Skin of body (tissue), 2 donors: ENCODE measurements around the gene FCHSD2. TPM values are rescaled to one million over a fixed set of nuclear protein-coding genes. Genes with fewer than 3 reads are reported as not detected.
A peak's percentile ranks its signal among the peaks of the same experiment; 100 is the strongest.
"Not testable (repeated sequence)": the region's sequence is repeated elsewhere in the genome, so short reads cannot be mapped to it uniquely, and the experiment has no call there.

Experiments used
- DNase-seq: peaks from one replicate; lab custom pipeline; 2025; lab: John Stamatoyannopoulos, UW
- total RNA-seq: library from RNA; depleted of rRNA; stranded (reverse); fragments of >200 nt; gene quantifications from one replicate; pipeline ENCODE4 v1.2.3, GENCODE V29; 2014

Gene FCHSD2
- total RNA-seq, 1 donor from 2014 or later, result 18.7 TPM

GRCh38 chr11:72885749-72886609 lies 256.1 kb downstream of the FCHSD2 start:
- DNase-seq, result no peak

- DNase-seq, result no peak
These were observed 266.0 kb downstream of the FCHSD2 start for GRCh38 chr11:72876147-72876546.

- DNase-seq, result no peak
These were observed 266.4 kb downstream of the FCHSD2 start for GRCh38 chr11:72875736-72876135.

GRCh38 chr11:72872012-72872411 lies 270.1 kb downstream of the FCHSD2 start:
- DNase-seq, result no peak

- DNase-seq, result peak; percentile 54
These were observed 271.0 kb downstream of the FCHSD2 start for GRCh38 chr11:72871119-72871518.

- no peak for DNase-seq
These were observed 272.3 kb downstream of the FCHSD2 start for GRCh38 chr11:72869831-72870230.

GRCh38 chr11:72867970-72868369 lies 274.1 kb downstream of the FCHSD2 start:
- DNase-seq, result no peak

GRCh38 chr11:72864702-72865655 lies 277.1 kb downstream of the FCHSD2 start:
- peak; percentile 93 for DNase-seq

- no peak for DNase-seq
These were observed 278.2 kb downstream of the FCHSD2 start for GRCh38 chr11:72863916-72864315.

- DNase-seq, result no peak
These were observed 279.0 kb downstream of the FCHSD2 start for GRCh38 chr11:72863091-72863490.

- no peak for DNase-seq
These were observed 281.5 kb downstream of the FCHSD2 start for GRCh38 chr11:72860592-72860991.

GRCh38 chr11:72860010-72860409 lies 282.1 kb downstream of the FCHSD2 start:
- DNase-seq, result no peak

- DNase-seq, result no peak
These were observed 283.0 kb downstream of the FCHSD2 start for GRCh38 chr11:72859126-72859525.

GRCh38 chr11:72858267-72858666 lies 283.9 kb downstream of the FCHSD2 start:
- not testable (repeated sequence) for DNase-seq

- peak; percentile 65 for DNase-seq
These were observed 285.4 kb downstream of the FCHSD2 start for GRCh38 chr11:72856551-72857345.

GRCh38 chr11:72856065-72856464 lies 286.1 kb downstream of the FCHSD2 start:
- DNase-seq, result no peak

GRCh38 chr11:72851726-72852125 lies 290.4 kb downstream of the FCHSD2 start:
- no peak for DNase-seq

GRCh38 chr11:72850832-72851231 lies 291.3 kb downstream of the FCHSD2 start:
- no peak for DNase-seq

GRCh38 chr11:72848846-72849466 lies 293.2 kb downstream of the FCHSD2 start:
- no peak for DNase-seq

GRCh38 chr11:72844356-72844755 lies 297.8 kb downstream of the FCHSD2 start:
- DNase-seq, result peak; percentile 90
